Prostate gland (tissue), 2 donors: ENCODE results near the gene ZNF688. TPM values are rescaled to one million over a fixed set of nuclear protein-coding genes. Genes with fewer than 3 reads are reported as not detected.
A peak's percentile ranks its signal among the peaks of the same experiment; 100 is the strongest.

Experiments used
- DNase-seq: peaks from one replicate; pipeline ENCODE4 v3.0.0-alpha.2; 2019; ENCODE audit warnings: low spot score
- H3K27ac ChIP-seq, 2 donors: fragments of 200-600 bp; sonication (generic); 2 replicates each; pipeline ENCODE4 v1.5.1; 2017 to 2019
- H3K27me3 ChIP-seq: fragments of 200-600 bp; sonication (generic); replicated peaks from 2 replicates; pipeline ENCODE4 v1.5.1; 2019; ENCODE audit not compliant: insufficient read depth
- H3K36me3 ChIP-seq, 2 donors: fragments of 200-600 bp; sonication (generic); 1 replicate in 1 of 2; 2 replicates in 1 of 2; pipeline versions ENCODE4 v1.5.1 to v1.8.1; 2017 to 2019
- H3K4me1 ChIP-seq: fragments of 200-600 bp; sonication (generic); replicated peaks from 2 replicates; pipeline ENCODE4 v1.5.1; 2019
- H3K4me3 ChIP-seq, 2 donors: fragments of 200-600 bp; sonication (generic); 2 replicates each; pipeline ENCODE4 v1.5.1; 2017 to 2019
- H3K9me3 ChIP-seq: fragments of 200-600 bp; sonication (generic); 2 replicates; pipeline ENCODE4 v1.5.1; 2017
- CTCF ChIP-seq, 4 experiments: fragments of 200-600 bp in 2 of 4; fragments of 450-650 bp in 2 of 4; sonication (generic) in 2 of 4; IDR thresholded peaks; 1 replicate in 3 of 4; 2 replicates in 1 of 4; pipeline ENCODE4 v1.5.1; 2016 to 2019; ENCODE audit warnings: antibody characterized with exemption in 4 of 4, mild to moderate bottlenecking in 2 of 4, moderate library complexity in 2 of 4
- POLR2A ChIP-seq: fragments of 450-650 bp; IDR thresholded peaks from one replicate; pipeline ENCODE4 v1.6.1; 2016; ENCODE audit warnings: antibody characterized with exemption, mild to moderate bottlenecking
- POLR2AphosphoS5 ChIP-seq: sonication (generic); formaldehyde crosslinking; IDR thresholded peaks from one replicate; pipeline ENCODE4 v1.6.1; 2017; ENCODE audit warnings: antibody characterized with exemption
- WGBS: methylation state at CpG from one replicate; pipeline ENCODE4 v1.1.5; 2018; 5-methylcytosine and 5-hydroxymethylcytosine counted together
- intact Hi-C: fragments of 100-400 bp; cut with DNase I; formaldehyde crosslinking; loops from one replicate; pipeline ENCODE4 v1.14.2; 2022
- total RNA-seq, 2 donors: library from RNA; depleted of rRNA; stranded (reverse); fragments of >200 nt; gene quantifications; one replicate each; pipeline ENCODE4 v1.1.0, GENCODE V29; 2016

The ZNF688 gene
- total RNA-seq, 2 donors from 2014 or later = 20.4 to 21.5 TPM

GRCh38 chr16:30585400-30586191 is 14.1 kb upstream of the ZNF688 start, which contains the start of gene ZNF785:
TSS of gene ZNF785 (minus strand) at chr16:30585697. CDS start at chr16:30585611, 86 bp downstream.
- intact Hi-C loops = no loop called here
- Histone ChIP-seq H3K27me3 (no peaks in the 10 kb centered on the region), H3K4me3 (peak within 1 kb of the TSS; percentile 61 to 76), H3K27ac (peak within 1 kb of the TSS; percentile 88 to 91), H3K9me3 (no peaks in the 10 kb centered on the region), H3K36me3 (no peaks in the 10 kb centered on the region), H3K4me1 (peaks cover 3% of the 10 kb centered on the region)
- DNase-seq = peak; percentile 98
- 0% methylated on average over 21 of the region's 50 CpGs for WGBS
- TF ChIP-seq CTCF (IDR thresholded peaks at IDR 0.05) = peak in 3 of 4 experiments; percentile 54 to 69 (median 62)
- peak; percentile 56 for TF ChIP-seq POLR2A
- peak; percentile 100 for TF ChIP-seq POLR2AphosphoS5

GRCh38 chr16:30585022-30585399 is 13.5 kb upstream of the ZNF688 start:
- H3K27ac ChIP-seq = peak overlapping the region; percentile 88 to 91
- DNase-seq = no peak
- H3K4me1 ChIP-seq = peaks cover 3% of the 10 kb centered on the region
- WGBS = under 1% methylated on average over 17 of the region's 23 CpGs
- no peak for TF ChIP-seq POLR2AphosphoS5
- no peak for TF ChIP-seq CTCF (IDR thresholded peaks at IDR 0.05)
- no peak for TF ChIP-seq POLR2A
- H3K4me3 ChIP-seq = peak overlapping the region; percentile 61 to 76
- H3K27me3 ChIP-seq = no peaks in the 10 kb centered on the region
- no peaks in the 10 kb centered on the region for H3K36me3 ChIP-seq
- intact Hi-C loops = no loop called here
- H3K9me3 ChIP-seq = no peaks in the 10 kb centered on the region

- no peaks in the 10 kb centered on the region for H3K27me3 ChIP-seq
- no peak for DNase-seq
- peaks cover 0 to 3% of the 10 kb centered on the region in 2 donors for H3K36me3 ChIP-seq
- no peak overlapping the region for H3K4me3 ChIP-seq
- H3K9me3 ChIP-seq = no peaks in the 10 kb centered on the region
- peaks cover 3% of the 10 kb centered on the region for H3K4me1 ChIP-seq
- TF ChIP-seq POLR2A (no peak), POLR2AphosphoS5 (no peak), CTCF (IDR thresholded peaks at IDR 0.05) (no peak)
- no peak overlapping the region for H3K27ac ChIP-seq
- WGBS = 95% methylated on average over 40 of the region's 48 CpGs
- intact Hi-C loops = no loop called here
Observed at GRCh38 chr16:30582611-30583340, 11.3 kb upstream of the ZNF688 start.

- Histone ChIP-seq H3K4me1 (peaks cover 3% of the 10 kb centered on the region), H3K4me3 (no peak overlapping the region), H3K36me3 (peaks cover 0 to 3% of the 10 kb centered on the region in 2 donors), H3K27me3 (no peaks in the 10 kb centered on the region), H3K27ac (no peak overlapping the region), H3K9me3 (no peaks in the 10 kb centered on the region)
- no peak for TF ChIP-seq POLR2AphosphoS5
- TF ChIP-seq CTCF (IDR thresholded peaks at IDR 0.05) = no peak
- TF ChIP-seq POLR2A = no peak
- intact Hi-C loops = no loop called here
- no peak for DNase-seq
- WGBS = 88% methylated on average over 7 of the region's 7 CpGs
Observed at GRCh38 chr16:30581457-30581856, 9.9 kb upstream of the ZNF688 start.
